ENCODE results near the gene AFF3. TPM values are rescaled to one million over a fixed set of nuclear protein-coding genes. Genes with fewer than 3 reads are reported as not detected.
A peak's percentile ranks its signal among the peaks of the same experiment; 100 is the strongest.

AFF3 gene
- total and polyA plus RNA-seq, 2 of the 13 experiments (the other 11 are each of a cell fraction or from before 2014, with no cell fraction given): not detected

- 1% methylated on average over 6 of the region's 6 CpGs for WGBS (ENCODE audit: low lambda C conversion rate)
- Histone ChIP-seq H3K79me2 (ENCODE audit: insufficient read depth, low read length) (no peaks in the 10 kb centered on the region), H3K36me3 (replicated peaks in 1 of 2; ENCODE audit: control insufficient read depth in 1 of 2, insufficient read depth in 2 of 2, low read length in 2 of 2) (no peaks in the 10 kb centered on the region), H3K4me1 (ENCODE audit: insufficient read depth, low read length) (peaks cover 17% of the 10 kb centered on the region; the same call in 1 of the 2 replicates), H3K9ac (ENCODE audit: insufficient read depth, low read depth, low read length) (no peak overlapping the region), H3K4me2 (ENCODE audit: low read depth, low read length) (no peak overlapping the region), H3K27me3 (ENCODE audit: control insufficient read depth in 1 of 2, insufficient read depth in 2 of 2, low read length in 2 of 2) (peaks cover 0 to 7% of the 10 kb centered on the region in 2 experiments; a peak in 3 of 5 replicates), H3K27ac (ENCODE audit: extremely low read length, insufficient read depth, low read length) (no peak overlapping the region), H2AFZ (ENCODE audit: low read length) (no peak overlapping the region), H3K4me3 (replicated peaks in 1 of 3; ENCODE audit: insufficient read depth in 1 of 3, low read depth in 2 of 3, low read length in 3 of 3) (no peak overlapping the region), H3K9me3 (ENCODE audit: low read length) (no peaks in the 10 kb centered on the region), H4K20me1 (ENCODE audit: insufficient read depth, low read length) (no peaks in the 10 kb centered on the region)
- in situ Hi-C loops (cut with HindIII; ENCODE audit: extremely low pct_ligation_motif_present, low pct_unique_long_range_greater_than_20kb): no loop called here
- BruUV-seq (replicated peaks): no TSS peak
- ATAC-seq (no peak), DNase-seq (ENCODE audit: low spot score) (no peak), FAIRE-seq (no peak)
- intact Hi-C loops (cut with micrococcal nuclease; ENCODE audit: unreplicated experiment): no loop called here
- TF ChIP-seq NCOA2 (CRISPR knock-in tag; IDR thresholded peaks at IDR 0.05): no peak
- no peak for TF ChIP-seq ZNF331 (CRISPR knock-in tag; IDR thresholded peaks at IDR 0.05)
- ChIA-PET CTCF (ENCODE audit: low intra/inter-chr PET ratio, low total read pairs) (no interaction called here), POLR2A (no interaction called here)
Observed at GRCh38 chr2:99834426-99834825, 308.0 kb downstream of the AFF3 start.

- H3K27me3 ChIP-seq (ENCODE audit: control insufficient read depth in 1 of 2, insufficient read depth in 2 of 2, low read length in 2 of 2): peaks cover 0 to 7% of the 10 kb centered on the region in 2 experiments; a peak in 3 of 5 replicates
- WGBS (ENCODE audit: low lambda C conversion rate): 31% methylated on average over 8 of the region's 8 CpGs
- BruUV-seq (replicated peaks): no TSS peak
- TF ChIP-seq PATZ1 (CRISPR knock-in tag; IDR thresholded peaks at IDR 0.05): no peak
- TF ChIP-seq EZH2 (conservative IDR thresholded peaks at IDR 0.05; ENCODE audit: low read depth, low read length): no peak
- no peak for TF ChIP-seq ZMYM3 (CRISPR knock-in tag; IDR thresholded peaks at IDR 0.05)
- TF ChIP-seq DMAP1 (CRISPR knock-in tag; IDR thresholded peaks at IDR 0.05): no peak
- TF ChIP-seq ZNF292 (CRISPR knock-in tag; IDR thresholded peaks at IDR 0.05; ENCODE audit: borderline replicate concordance, low read depth): no peak
- no peak for TF ChIP-seq ATF4 (CRISPR knock-in tag; IDR thresholded peaks at IDR 0.05)
- TF ChIP-seq IRF1 (CRISPR knock-in tag; IDR thresholded peaks at IDR 0.05; ENCODE audit: low read depth): no peak
- TF ChIP-seq ZBTB43 (CRISPR knock-in tag; conservative IDR thresholded peaks at IDR 0.05): no peak
- no peak for TF ChIP-seq E2F5 (CRISPR knock-in tag; conservative IDR thresholded peaks at IDR 0.05)
- peak; percentile 89 to 94 for TF ChIP-seq MAFK (conservative IDR thresholded peaks at IDR 0.05 in 1 of 2, IDR thresholded peaks at IDR 0.05 in 1 of 2; ENCODE audit: low read length in 2 of 2)
Observed at GRCh38 chr2:99833586-99834201, 308.7 kb downstream of the AFF3 start.

More at GRCh38 chr2:99833586-99834201, 308.7 kb downstream of the AFF3 start:
- Histone ChIP-seq H3K9ac (ENCODE audit: insufficient read depth, low read depth, low read length) (no peak overlapping the region), H4K20me1 (ENCODE audit: insufficient read depth, low read length) (no peaks in the 10 kb centered on the region), H3K9me3 (ENCODE audit: low read length) (no peaks in the 10 kb centered on the region), H3K79me2 (ENCODE audit: insufficient read depth, low read length) (no peaks in the 10 kb centered on the region), H2AFZ (ENCODE audit: low read length) (no peak overlapping the region), H3K36me3 (replicated peaks in 1 of 2; ENCODE audit: control insufficient read depth in 1 of 2, insufficient read depth in 2 of 2, low read length in 2 of 2) (no peaks in the 10 kb centered on the region), H3K4me2 (ENCODE audit: low read depth, low read length) (no peak overlapping the region), H3K4me1 (ENCODE audit: insufficient read depth, low read length) (peaks cover 17% of the 10 kb centered on the region; the same call in 1 of the 2 replicates), H3K4me3 (replicated peaks in 1 of 3; ENCODE audit: insufficient read depth in 1 of 3, low read depth in 2 of 3, low read length in 3 of 3) (no peak overlapping the region), H3K27ac (ENCODE audit: extremely low read length, insufficient read depth, low read length) (no peak overlapping the region)
- in situ Hi-C loops (cut with HindIII; ENCODE audit: extremely low pct_ligation_motif_present, low pct_unique_long_range_greater_than_20kb): no loop called here
- ChIA-PET CTCF (ENCODE audit: low intra/inter-chr PET ratio, low total read pairs) (no interaction called here), POLR2A (no interaction called here)
- FAIRE-seq: no peak
- no peak for ATAC-seq
- intact Hi-C loops (cut with micrococcal nuclease; ENCODE audit: unreplicated experiment): no loop called here
- no peak for DNase-seq (ENCODE audit: low spot score)

All from HepG2 (cell line).